Activated CD8-positive, alpha-beta memory T cell treated with anti-CD3 and anti-CD28 coated beads, Interleukin-2, amount 50 U/mL, for 24 hours (primary cell): ENCODE results near the gene GLT1D1.
A peak's percentile ranks its signal among the peaks of the same experiment; 100 is the strongest.

Experiments used
- DNase-seq: peaks from one replicate; pipeline ENCODE4 v3.0.0-alpha.2; 2020; ENCODE audit errors: extremely low read depth

GLT1D1 gene

DNA sequence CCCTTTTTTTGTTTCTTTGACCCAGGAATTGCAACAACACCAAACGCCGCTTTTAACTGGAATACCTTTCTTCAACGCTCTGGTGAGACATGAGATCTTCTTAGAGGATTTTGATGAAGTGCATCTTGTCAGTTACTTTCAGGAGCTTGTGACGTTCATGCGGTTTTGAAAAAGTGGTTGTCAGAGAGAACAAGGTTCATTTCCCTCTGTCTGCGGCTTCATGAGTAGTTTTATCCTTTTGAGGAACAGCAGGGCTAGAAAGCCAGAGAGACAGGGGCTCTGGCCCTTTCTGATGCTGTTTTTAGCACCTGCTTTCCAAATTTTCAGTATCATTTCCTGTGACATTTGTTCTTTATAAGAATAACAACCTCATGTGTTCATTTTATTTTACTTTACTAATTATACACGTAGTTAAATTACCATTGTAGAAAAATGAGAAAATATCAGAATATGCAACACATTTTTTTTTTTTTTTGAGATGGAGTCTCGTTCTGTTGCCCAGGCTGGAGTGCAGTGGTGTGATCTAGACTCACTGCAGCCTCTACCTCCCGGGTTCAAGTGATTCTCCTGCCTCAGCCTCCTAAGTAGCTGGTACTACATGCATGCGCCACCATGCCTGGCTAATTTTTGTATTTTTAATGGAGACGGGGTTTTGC lies 61.8 kb downstream of the GLT1D1 start:
- peak; percentile 9 for DNase-seq

DNA sequence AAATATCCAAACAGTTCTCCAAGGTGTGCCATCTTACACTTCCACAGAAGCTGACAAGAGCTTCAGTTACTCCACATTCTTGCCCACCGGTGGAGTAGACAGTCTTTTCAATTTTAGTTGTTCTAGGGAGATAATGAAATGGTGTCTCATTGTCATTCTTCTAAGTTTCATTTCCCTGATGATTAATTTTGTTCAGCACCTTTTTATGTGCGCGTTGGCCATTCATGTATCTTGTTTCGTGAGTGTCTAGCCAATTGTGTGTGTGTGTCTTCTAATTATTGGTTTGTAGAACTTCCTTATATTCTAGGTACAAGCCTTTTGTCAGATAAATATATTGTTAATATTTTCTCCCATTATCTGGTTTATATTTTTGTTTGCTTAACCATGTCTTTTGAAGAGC lies 63.1 kb downstream of the GLT1D1 start:
- DNase-seq = no peak

DNA sequence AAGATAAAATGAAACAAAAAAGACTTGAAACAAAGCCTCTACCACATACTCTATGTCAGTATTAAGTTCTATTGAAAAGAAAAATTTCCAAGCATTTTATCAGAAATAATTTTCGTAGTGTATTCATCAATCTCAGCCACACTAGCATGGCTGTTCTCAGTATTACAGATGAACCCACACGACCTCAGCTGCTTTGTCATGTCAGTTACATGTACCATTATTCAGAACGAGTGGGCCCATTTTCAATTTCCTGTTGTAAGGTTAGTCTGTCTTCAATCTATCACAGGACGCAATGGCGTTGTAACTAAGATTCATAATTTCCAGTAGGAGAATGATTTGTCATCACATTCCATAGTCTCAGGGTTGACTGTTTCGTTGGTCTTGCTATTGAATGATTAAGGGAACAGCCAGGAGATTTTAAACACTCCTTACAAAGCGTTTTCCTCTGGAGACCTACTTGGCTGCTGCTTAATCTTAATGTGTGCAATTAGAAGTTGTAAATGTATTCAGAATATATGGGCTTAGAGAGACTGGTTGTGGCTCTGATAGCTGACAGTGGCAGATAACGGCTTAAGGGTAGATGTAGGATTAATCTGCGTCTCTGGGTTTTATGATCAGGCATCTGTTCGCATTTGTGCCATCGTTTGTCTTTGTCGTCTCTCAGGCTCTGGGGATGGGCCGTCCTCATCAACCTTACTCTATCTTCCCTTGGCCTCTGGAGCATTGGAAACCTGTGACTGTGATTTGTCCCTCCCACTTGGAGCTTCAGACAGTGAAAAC lies 65.4 kb downstream of the GLT1D1 start:
- DNase-seq = no peak

- DNase-seq = no peak
These were observed 67.2 kb downstream of the GLT1D1 start for GRCh38 chr12:128920468-128920867.

GRCh38 chr12:128928361-128928760 lies 75.1 kb downstream of the GLT1D1 start:
- DNase-seq = no peak

DNA sequence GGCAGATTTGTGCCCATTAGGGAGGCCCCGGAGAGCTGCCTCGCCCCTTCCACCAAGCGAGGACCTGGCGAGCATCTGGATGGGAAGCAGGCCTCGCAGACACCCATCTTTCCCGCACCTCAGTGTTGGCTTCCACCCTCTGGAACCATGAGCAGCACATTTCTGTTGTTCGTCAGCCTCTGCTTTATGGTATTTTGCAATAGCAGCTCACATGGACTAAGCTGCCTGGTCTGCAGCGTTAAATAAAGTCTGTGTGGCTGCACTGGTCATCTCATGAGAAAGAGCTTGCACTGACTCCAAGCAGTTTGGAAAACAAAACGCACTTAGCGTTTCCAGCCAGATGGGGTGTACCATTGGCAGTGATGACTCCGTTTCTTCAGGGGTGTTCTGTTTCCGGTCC lies 75.8 kb downstream of the GLT1D1 start:
- no peak for DNase-seq

GRCh38 chr12:128930606-128931005 lies 77.3 kb downstream of the GLT1D1 start:
- DNase-seq = no peak

DNA sequence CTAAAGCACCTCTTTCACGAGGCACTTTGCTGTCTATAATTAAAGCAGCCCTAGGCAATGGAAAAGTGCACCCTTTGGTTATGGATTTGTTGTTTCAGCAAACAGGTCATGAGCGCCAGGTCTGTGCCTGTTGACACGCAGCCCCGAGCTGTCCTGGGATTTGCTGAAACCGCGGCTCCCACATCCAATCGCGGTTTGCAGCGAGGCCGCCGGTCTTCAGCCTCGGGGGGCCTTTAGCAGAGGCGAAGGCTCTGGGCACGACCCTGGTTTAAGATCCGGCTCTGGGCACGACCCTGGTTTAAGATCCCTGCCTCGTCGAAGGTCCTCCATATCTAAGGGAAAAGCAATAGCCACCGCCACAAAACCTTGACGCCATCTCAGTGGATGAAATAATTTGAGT lies 79.2 kb downstream of the GLT1D1 start:
- DNase-seq = no peak

- DNase-seq = no peak
These were observed 79.8 kb downstream of the GLT1D1 start for GRCh38 chr12:128933039-128933438.

DNA sequence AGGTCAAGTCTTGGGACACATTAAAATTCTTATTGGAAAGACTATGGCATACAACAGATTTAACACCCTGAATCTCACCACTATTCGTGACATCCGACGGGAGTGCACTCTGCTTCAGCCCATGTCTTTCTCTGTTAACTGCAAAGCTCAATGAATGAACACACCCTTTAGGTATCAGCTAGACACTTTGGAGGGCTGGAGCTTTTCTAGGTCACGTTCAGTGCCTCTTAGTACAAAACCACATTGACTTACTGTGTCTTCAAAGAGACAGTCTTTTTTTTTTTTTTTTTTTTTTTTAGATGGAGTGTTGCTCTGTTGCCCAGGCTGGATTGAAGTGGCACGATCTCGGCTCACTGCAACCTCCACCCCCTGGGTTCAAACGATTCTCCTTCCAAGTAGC lies 80.6 kb downstream of the GLT1D1 start:
- no peak for DNase-seq

DNA sequence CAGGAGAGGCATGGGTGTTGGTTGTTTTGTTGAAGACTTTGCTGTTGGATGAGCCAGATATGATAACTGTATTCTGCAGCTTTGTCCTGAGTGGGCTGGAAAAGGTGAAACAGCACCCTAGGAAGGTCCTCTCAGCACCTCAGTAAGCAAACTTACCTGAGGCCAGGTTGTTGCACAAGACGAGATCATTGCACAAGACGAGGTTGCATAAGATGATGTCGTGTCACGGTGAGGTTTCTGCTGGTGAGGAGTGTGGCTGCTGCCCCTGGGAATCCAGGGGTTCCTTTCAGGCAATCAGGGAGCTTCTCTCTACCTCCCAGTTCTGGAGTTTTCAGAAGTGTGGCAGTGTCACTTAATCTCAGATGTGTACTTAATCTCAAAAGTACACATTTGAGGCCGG lies 85.6 kb downstream of the GLT1D1 start:
- no peak for DNase-seq

DNA sequence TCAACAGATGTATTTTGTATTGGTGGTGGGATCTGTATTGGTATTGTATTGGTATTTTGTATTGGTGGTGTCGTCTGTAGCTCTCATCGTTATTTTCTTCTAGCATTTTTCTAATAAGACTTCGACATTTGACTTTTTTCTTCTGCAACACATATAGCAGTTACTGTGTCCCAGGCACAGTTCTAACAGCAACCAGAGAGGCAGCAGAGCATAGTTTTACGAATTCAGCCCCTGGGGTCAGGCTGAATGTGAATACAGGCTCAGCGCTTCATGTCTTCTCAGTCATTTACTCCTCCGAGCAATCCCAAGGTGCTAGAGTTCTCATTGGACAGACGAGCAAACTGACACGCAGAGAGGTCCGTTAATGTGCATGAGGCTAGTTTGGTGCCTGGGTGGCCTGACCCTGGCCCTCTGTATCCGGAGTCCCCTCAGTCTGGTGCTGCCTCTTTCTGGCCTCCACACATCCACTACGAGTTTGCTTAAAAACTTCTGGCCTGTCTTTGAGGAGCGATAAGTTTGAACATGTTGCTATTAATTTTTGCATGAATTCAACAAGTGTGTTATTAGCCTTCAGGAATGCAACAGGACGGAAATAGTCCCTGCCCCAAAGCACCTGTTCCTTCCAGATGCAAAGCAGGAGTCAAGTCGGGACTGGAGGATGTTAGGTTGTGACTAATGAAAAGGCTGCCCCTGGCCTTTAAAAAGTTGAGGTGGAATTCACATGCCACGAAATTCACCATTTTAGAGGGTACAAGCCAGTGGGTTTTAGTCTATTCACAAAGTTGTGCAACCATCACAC lies 87.0 kb downstream of the GLT1D1 start:
- no peak for DNase-seq

- DNase-seq = no peak
These were observed 87.7 kb downstream of the GLT1D1 start for GRCh38 chr12:128940974-128941373.

GRCh38 chr12:128942960-128943477 lies 89.7 kb downstream of the GLT1D1 start:
- no peak for DNase-seq

GRCh38 chr12:128944956-128945355 lies 91.7 kb downstream of the GLT1D1 start:
- no peak for DNase-seq

GRCh38 chr12:128947209-128947608 lies 93.9 kb downstream of the GLT1D1 start:
- no peak for DNase-seq

- no peak for DNase-seq
These were observed 95.8 kb downstream of the GLT1D1 start for GRCh38 chr12:128949086-128949485.

GRCh38 chr12:128951448-128951847 lies 98.2 kb downstream of the GLT1D1 start:
- no peak for DNase-seq

- DNase-seq = no peak
These were observed 103.5 kb downstream of the GLT1D1 start for GRCh38 chr12:128956755-128957154.

DNA sequence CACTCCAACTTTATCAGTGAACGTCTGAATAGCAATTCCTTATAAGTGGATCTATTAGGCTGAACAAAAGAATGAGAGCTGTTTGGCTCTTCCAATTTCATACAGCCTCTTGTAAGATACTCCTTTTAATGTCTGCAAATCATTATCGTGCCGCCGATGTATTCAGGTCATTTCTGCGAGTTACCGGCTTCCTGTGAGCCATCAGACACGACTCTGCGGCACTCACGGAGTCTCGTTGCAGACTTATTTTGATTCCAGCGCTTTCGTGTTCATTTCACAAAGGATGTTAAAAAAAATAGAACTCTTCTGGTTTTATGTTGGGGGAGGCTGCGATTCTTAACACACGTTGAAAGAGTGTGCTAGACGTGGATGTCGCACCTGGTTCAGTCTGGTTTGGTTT lies 106.6 kb downstream of the GLT1D1 start:
- DNase-seq = no peak

- DNase-seq = no peak
These were observed 108.1 kb downstream of the GLT1D1 start for GRCh38 chr12:128961308-128961902.

- no peak for DNase-seq
These were observed 108.7 kb downstream of the GLT1D1 start for GRCh38 chr12:128961957-128962356.
